Stimulated activated CD4-positive, alpha-beta T cell treated with anti-CD3 and anti-CD28 coated beads, TNF-alpha, amount 100 ng/mL, for 48 hours (primary cell): ENCODE data around the gene MCU.
"Not testable (repeated sequence)": the region's sequence is repeated elsewhere in the genome, so short reads cannot be mapped to it uniquely, and the experiment has no call there.

Experiments
- DNase-seq, 3 donors: peaks; one replicate each; pipeline ENCODE4 v3.0.0-alpha.2; 2020; ENCODE audit warnings: low read depth in 3 of 3

The MCU gene

DNA sequence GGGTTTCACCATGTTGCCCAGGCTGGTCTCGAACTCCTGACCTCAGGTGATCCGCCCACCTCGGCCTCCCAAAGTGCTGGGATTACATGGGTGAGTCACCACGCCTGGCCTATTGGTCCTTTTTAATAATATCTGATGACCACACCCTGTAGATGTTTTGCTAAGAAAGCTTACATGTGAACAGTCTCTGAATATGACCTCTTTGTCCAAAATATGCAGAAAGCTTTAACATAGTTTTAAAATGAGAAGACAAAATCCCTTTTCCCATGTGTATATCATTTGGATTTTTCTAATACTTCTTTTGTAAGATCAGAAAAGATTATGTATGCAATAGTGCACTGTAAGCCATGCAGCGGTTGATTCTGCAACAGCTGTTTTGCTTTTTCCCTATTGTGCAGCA lies 38.5 kb downstream of the MCU start:
- no peak for DNase-seq

DNA sequence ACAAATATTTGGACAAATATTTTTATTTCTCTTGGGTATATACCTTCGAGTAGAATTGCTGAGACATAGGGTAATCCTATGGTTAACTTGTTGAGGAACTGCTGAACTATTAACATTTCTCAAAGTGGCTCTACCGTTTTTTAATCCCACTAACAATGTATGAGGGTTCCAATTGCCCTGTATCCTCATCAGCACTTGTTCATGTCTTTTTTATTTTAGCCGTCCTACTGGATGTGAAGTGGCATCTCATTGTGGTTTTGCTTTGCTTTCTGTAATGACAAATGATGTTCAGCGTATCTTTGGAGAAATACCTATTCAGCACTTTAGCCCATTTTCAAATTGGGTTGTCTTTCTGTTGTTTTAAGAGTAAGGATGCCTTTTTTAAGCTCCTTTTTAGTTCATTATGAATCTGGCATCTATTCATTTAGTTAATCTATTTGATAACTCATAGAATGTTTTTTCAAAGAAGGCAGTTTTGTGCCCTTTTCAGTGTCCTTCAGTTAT lies 40.0 kb downstream of the MCU start:
- no peak for DNase-seq

DNA sequence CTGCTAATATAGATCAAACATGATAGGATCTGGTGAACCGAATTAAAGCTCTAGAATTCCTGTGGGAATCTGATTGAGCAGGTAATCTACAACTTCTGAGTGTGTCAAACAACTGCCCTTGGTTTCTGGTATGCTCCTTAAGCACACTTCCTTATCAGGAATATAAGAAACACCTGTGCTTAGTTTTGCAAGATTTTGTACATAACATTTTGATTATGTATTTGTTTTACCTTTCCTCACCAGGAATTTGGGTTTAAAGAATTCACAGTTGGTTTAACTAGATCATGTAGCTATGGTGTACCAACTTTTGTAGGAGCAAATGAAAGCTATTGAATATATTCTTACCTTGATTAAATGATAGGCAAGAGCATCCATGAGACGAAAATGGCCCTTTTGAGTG lies 40.6 kb downstream of the MCU start:
- no peak for DNase-seq

DNA sequence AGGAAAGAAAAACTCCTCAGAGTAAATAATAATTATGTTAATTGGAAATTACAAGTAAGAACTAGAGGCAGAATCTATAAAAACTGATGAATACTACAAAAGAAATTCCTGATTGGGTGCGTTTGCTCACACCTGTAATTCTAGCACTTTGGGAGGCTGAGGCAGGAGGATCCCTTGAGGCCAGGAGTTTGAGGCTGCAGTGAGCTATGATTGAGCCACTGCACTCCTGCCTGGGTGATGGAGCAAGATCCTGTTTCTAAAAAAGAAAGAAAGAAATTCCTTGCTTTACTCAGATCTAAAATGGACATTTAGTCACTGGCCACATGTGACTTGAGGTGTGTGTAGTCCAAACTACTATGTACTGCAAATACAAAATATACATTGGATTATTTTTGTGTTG lies 42.0 kb downstream of the MCU start:
- no peak for DNase-seq

DNA sequence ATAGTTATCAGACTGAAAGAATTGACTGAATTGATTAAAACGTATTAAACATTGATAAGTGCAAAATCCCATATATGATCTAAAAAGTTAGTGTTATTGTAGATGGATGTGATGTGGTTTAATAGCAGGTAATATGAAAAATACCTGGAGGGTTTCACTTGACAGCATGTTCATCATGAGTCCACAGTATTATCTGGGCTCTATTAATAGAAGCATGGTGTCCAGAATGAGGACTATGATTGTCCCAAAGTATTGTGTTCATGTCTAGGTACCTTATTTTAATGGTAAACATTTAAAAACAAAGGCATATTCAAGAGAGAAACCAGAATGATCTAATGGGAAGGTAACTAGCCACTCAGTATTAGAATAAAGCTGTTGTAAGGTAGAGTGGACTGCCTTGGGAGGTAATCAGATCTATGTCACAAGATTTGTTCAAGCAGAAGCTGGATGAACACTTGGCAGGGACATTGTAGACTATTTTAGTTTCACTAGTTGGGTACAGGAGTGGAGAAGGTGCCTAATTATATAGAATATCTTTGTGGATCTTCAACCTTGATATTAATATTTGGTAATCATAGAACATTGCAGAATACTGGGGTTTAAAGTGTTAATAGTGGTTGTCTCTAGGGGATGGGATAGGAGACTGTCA lies 43.5 kb downstream of the MCU start:
- no peak for DNase-seq

DNA sequence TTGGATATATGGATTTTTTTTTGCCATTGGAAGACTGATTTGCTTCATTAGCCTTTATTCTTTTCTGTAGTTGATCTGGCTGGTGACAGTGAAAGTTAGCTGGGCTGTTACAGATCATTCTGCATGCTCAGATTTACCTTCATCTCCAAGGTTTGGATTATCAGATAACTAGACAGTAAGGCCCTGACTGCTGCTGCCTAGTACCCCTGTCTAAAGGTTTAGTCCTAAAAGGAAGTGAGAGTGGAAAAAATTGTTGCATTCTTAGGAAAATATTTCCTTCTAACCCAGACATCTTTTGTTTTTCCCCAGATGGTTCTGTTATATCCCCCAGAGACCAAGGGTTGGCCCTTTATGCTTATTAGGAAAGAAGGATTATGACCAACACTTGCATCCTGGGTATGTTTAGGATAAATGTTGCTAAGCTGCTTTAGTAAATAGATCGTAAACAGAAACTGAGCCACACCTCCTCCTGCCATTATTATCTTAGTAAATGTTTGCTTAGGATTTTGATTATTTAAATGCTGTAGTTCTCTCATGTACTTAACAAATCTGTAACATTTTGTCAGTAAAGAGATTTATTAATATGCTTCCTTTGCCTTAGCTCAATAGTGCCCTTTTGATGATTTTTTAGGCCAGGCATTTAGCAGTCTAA lies 44.4 kb downstream of the MCU start:
- DNase-seq, result no peak

DNA sequence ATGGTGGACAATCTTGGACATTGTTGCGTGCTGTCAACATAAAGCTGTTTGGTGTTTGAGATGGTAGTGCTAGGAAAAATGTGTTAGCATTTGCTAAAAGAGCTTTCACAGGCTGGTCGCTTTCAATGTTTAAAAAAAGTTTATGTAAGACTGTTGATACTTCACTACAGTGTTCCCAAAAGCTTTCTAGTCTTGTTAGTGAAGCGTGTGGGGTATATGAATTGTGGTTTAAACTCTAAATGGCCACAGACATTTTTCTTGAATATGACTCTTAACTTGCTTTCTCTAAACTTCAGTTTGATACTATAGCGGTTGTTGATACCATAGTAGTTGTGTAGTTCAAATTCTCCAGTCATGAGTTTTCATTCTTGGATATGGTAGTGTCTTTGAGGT lies 44.9 kb downstream of the MCU start:
- DNase-seq, result no peak

DNA sequence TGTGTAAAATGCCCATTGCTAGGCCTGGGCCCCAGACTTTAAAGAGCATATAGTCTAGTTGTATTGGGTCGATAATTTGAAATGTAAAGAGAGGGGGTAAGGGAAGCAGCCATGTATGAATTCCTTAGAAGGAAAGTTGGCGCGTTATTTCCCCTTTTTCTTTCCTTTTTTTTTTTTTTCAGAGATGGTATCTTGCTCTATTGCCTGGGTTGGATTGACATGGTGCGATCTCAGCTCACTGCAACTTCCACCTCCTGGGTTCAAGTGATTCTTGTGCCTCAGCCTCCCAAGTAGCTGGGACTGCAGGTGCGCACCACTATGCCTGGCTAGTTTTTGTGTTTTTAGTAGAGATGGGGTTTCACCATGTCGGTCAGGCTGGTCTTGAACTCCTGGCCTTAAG lies 45.4 kb downstream of the MCU start:
- not testable (repeated sequence) for DNase-seq

DNA sequence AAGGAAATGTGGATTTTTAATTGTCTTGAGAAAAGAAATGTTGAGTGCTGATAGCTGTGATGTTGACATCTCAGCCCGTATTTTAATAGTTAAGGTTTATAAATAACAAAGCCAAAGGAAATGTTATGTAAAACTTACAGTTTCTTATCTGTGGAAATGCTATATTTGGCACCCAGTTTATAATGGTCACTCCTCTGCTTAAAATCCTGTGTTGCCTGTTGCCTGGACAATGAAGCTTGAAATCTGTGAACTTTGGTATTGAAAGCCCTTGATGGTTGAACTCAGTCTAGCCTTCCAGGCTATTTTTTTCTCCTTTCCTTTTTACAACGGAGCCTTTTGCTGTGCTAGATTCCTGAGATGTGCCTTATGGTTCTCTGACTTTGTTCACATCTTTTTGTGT lies 46.5 kb downstream of the MCU start:
- no peak for DNase-seq

DNA sequence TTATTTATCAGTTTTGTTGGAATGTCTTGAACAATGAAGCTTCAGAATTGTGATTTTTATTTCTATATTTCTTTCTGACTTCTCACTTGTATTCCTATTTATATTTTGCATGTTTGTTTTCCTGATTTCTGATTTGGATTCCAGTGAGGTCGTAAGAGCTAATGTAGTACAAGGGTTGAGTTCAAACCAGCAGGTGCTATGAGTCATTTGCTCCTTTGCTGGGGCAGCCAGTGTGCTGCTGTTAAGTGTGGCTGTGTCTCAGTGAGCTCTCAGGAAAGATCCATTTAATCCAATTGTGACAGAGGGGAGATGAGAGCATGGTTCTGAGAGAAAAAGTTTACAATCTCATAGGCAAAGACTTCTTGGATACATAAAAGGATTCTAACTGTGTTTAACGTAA lies 48.6 kb downstream of the MCU start:
- DNase-seq, result no peak

DNA sequence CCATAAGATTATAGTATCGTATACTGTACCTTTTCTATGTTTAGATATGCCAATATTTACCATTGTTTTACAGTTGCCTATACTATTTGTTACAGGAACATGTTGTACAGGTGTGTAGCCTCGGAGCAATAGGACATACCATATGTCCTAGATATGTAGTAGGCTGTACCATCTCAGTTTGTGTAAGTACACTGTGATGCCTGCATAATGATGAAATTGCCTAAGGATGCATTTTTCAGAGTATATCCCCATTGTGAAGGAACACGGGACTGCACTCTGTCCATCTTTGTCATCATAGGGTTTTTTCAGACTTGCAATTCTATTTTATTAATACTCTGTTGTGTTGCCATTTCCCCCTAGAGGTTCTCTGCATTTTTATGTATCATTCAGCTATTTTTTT lies 50.1 kb downstream of the MCU start:
- no peak for DNase-seq

DNA sequence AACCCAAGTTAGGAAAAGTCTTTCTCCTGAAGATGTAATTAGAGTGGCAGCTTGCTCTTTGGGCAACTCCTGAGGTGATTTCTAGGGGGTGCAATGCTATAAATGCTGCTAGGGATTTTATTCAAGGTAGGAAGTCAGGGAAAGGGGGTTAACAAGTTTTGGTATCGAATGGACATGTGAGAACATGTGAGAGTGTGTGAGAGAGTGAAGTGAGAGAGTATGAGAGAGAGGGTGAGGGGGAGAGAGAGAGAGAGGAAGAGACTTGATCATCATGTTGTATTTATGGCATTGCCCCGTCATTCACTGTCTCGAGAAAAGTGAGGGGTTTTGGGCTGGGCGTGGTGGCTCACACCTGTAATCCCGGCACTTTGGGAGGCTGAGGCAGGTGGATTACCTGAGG lies 50.9 kb downstream of the MCU start:
- no peak for DNase-seq

DNA sequence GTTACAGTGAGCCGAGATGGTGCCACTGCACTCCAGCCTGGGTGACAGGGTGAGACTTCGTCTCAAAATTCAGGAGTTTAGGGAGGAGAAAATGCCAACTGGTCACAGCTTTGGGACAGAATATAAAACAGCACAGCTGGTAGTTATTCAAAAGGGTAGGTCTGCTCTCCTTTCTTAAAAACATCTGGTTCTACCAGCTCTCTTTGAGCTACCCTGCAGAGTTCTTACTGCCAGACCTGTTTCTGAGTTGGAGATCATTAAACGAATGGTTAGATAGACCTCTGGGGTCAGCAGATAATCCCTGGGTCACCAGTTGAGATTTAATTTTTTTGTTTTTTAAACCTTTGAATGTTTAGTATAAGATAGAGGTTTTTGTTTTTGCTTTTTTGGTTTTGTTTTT lies 52.6 kb downstream of the MCU start:
- no peak for DNase-seq

DNA sequence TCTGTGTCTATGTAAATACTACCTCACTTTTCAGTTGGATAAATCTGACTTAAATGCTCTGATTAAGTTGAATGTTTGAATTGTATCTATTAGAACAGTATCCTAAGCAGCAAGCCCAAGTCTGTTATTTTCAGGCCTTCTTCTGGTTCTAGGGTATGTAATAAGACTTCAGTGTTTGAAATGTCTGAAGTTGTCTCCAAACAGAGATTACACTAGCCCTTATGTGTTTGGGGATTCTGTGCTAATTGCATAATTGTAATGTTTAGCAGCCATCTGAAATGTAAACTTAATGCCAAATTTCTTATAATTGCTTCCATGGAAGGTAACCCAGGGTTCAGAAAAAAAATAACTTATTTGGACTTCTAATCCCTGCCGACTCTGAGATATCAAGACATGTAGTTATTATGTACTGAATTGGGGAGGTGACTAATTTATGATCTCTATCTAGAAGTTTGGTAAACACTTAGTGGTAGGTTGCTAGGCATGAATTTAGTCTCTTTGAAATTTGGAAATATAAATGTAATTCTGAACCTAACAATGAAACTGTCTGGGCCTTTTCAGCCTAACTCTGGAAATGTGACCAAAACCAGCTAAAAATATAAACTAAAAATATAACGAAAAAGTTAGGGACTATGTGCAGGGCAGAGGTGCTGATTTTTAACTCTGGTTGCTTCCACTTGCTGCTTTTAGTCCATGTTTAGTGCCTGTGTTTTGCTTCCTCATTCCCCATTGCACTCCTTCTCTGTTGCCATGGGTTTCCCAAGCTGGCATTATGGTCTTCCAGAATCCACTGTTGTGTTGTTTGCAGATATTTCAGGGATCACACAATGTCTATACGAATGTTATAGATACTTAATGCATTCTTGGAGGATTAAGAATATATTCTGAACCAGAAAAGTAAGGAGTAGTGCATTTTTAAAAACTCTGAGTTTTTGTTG lies 54.8 kb downstream of the MCU start:
- no peak for DNase-seq

DNA sequence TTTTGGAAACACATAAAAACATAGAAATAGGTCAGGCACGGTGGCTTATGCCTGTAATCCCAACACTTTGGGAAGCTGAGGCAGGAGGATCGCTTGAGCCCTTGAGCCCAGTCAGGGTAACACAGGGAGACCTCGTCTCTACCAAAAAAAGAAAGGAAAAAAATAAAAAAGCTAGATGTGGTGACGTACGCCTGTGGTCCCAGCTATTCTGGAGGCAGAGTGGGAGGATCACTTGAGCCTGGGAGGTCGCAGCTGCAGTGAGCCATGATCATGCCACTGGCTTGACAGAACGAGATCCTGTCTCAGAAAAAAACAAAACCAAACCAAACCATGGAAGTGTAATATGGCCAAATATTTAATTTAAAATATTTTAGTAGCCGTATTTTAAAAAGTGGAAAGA lies 55.6 kb downstream of the MCU start:
- no peak for DNase-seq

DNA sequence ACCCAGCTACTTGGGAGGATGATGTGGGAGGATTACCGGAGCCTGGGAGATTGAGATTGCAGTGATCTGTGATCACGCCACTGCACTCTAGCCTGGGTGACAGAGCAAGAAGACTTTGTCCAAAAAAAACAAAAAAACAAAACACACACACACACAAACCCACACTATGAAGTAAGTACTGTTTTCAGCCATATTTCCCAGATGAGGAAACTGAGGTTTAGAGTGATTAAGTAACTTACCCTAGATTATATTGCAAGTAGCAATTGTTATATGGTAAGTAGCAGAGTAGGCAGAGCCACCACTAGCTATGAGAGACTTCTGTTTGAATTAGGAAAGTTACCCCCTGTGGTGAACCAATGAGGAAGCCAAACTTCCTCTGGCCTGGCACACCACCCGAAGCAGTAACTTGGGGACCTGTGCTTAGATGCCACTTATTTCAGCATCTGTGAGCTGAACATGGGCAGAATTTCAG lies 61.9 kb downstream of the MCU start:
- DNase-seq, result no peak

DNA sequence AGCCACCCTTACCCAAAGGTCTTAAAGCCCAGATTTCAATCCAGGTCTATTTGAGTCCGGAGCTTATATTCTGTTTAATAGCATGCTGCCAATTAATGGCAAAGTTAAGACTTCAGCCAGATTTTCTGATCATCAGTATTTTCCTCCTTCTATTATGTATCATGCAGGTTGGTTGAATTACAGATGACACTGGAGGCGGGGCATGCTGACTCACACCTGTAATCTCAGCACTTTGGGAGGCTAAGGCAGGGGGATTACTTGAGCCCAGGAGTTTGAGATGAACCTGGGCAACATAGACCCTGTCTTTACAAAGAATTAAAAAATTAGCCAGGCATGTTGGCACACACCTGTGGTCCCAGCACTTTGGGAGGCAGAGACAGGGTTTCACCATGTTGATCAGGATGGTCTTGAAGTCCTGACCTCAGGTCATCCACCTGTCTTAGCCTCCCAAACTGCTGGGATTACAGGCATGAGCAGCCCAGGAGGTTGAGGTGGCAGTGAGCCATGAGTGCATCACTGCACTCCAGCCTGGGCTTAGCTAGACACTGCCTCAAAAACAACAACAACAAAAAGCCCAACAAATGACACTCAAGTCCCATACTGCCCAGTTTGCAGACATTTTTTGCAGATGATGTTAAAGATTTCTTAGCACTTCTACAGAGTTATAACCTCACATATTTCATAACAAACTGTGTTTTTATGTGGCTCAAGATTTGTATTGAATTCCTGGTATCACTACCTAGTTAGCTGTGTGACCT lies 62.5 kb downstream of the MCU start:
- DNase-seq, result no peak

DNA sequence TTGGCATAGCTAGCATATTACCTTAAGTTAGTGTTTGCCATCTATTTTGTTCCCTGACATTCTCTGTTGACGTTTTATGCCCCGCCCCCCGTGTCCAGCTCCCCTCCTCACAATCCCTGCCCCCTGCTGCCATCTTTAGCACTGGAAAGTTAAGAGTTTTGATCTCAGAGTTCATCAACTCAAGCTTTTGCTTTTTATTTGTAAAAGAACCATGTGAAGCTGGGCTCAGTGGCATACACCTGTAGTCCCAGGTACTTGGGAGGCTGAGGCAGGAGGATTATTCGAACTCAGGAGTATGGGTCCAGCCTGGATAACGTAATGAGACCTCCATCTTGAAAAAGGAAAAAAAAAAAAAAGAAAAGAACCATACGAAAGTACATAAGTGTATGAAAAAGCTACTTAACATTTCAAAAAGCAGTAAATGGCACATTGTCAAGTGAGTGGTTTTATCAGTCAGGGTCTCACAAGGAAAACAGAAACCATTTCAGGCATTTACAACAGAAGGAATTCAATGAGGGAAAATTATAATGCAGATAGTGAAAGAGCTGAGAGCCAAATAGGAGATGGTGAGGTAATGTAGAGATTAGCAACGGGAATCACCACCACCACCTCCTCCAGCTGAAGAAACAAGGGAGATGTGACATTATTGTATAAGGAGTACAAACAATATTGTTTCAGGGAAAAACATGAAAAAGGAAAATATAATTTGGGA lies 64.9 kb downstream of the MCU start:
- DNase-seq, result no peak

DNA sequence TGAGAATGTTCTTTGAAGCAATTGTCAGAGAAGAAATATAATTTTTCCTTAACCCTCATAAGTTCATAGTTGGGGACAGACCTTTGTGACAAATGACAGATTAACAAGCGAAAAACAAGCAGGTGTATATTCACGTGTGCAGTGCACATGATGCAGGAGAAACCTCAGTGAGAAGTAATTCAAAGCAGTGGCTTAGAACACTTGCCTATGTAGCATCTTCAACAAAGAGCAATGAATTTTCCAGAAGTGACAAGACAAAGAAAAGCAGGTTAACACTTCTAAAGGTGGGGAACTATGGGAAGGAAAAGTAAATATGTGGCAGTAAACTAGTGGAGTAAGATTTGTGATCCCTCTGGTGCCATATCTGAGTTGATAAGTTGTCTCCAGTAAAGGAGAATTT lies 65.8 kb downstream of the MCU start:
- DNase-seq, result no peak

DNA sequence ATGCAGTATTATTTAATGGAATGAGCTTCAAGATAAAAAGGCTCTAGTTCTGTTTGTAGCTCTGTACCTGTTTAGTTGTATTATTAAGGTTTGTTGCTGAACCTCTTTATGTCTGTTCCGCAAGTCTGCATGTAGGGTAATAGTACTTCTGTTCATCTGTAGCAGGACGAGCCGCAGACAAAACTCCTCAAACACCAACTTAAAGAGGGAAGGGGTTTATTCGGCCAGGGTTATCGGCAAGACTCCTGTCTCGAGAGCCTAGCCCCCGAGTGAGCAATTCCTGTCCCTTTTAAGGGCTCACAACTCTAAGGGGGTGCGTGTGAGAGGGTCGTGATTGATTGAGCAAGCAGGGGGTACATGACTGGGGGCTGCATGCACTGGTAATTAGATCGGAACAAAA lies 67.0 kb downstream of the MCU start:
- DNase-seq, result not testable (repeated sequence)

DNA sequence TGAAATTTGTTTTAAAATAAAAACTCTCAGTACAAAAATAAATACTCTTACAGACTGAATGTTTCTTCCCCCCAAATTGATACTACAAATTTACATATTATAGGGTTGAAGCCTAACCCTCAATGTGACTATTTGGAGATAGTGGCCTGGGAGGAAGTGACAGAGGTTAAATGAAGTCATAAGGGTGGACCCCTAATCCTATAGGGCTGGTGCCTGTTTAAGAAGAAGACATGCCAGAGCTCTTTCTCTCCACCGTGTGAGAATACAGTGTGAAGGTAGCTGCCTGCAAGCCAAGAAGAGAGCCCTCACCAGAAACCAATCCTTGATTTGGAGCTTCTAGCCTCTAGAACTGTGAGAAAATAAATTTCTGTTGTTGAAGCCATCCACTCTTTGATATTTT lies 67.6 kb downstream of the MCU start:
- no peak for DNase-seq
